Astrocyte of the hippocampus (primary cell): Measurements from ENCODE around the gene RETREG1.
A peak's percentile ranks its signal among the peaks of the same experiment; 100 is the strongest.

ENCODE experiments used
- DNase-seq: peaks from one replicate; pipeline ENCODE4 v3.0.0; 2011; ENCODE audit warnings: low read depth, low spot score

Gene RETREG1

GRCh38 chr5:16528382-16529110, 88.3 kb downstream of the RETREG1 start:
- DNase-seq: no peak

GRCh38 chr5:16525651-16526050, 91.1 kb downstream of the RETREG1 start:
- no peak for DNase-seq

GRCh38 chr5:16524286-16524685, 92.5 kb downstream of the RETREG1 start:
- DNase-seq: no peak

GRCh38 chr5:16521521-16522483, 95.0 kb downstream of the RETREG1 start:
- DNase-seq: no peak

- no peak for DNase-seq
Observed at GRCh38 chr5:16520841-16521240, 96.0 kb downstream of the RETREG1 start.

GRCh38 chr5:16519435-16519834, 97.4 kb downstream of the RETREG1 start:
- DNase-seq: no peak

- DNase-seq: no peak
Observed at GRCh38 chr5:16518606-16519005, 98.2 kb downstream of the RETREG1 start.

- DNase-seq: no peak
Observed at GRCh38 chr5:16515532-16515931, 101.3 kb downstream of the RETREG1 start.

- no peak for DNase-seq
Observed at GRCh38 chr5:16510098-16510497, 106.7 kb downstream of the RETREG1 start.

- DNase-seq: no peak
Observed at GRCh38 chr5:16508730-16509531, 107.9 kb downstream of the RETREG1 start.

- peak; percentile 51 for DNase-seq
Observed at GRCh38 chr5:16507716-16508115, 109.1 kb downstream of the RETREG1 start.

GRCh38 chr5:16505904-16506303, 110.9 kb downstream of the RETREG1 start:
- DNase-seq: no peak

- DNase-seq: no peak
Observed at GRCh38 chr5:16505140-16505891, 111.5 kb downstream of the RETREG1 start.

- DNase-seq: no peak
Observed at GRCh38 chr5:16504571-16504970, 112.2 kb downstream of the RETREG1 start.

GRCh38 chr5:16502866-16503265, 113.9 kb downstream of the RETREG1 start:
- peak; percentile 30 for DNase-seq

GRCh38 chr5:16500024-16500423, 116.8 kb downstream of the RETREG1 start:
- DNase-seq: no peak

GRCh38 chr5:16497546-16497945, 119.3 kb downstream of the RETREG1 start:
- no peak for DNase-seq

GRCh38 chr5:16493261-16493660, 123.5 kb downstream of the RETREG1 start:
- no peak for DNase-seq

- peak; percentile 47 for DNase-seq
Observed at GRCh38 chr5:16492398-16493140, 124.2 kb downstream of the RETREG1 start.

- no peak for DNase-seq
Observed at GRCh38 chr5:16490911-16491310, 125.9 kb downstream of the RETREG1 start.
